HG03354 (cell line): ENCODE data around the gene LYPD5.
A peak's percentile ranks its signal among the peaks of the same experiment; 100 is the strongest.
"Not testable (repeated sequence)": the region's sequence is repeated elsewhere in the genome, so short reads cannot be mapped to it uniquely, and the experiment has no call there.

Experiments
- ATAC-seq: cut with Tn5 transposase; IDR thresholded peaks from one replicate; pipeline ENCODE4 v1.9.1; 2021; ENCODE audit warnings: mild to moderate bottlenecking; ENCODE audit not compliant: unreplicated experiment, poor library complexity, severe bottlenecking

Gene LYPD5

DNA sequence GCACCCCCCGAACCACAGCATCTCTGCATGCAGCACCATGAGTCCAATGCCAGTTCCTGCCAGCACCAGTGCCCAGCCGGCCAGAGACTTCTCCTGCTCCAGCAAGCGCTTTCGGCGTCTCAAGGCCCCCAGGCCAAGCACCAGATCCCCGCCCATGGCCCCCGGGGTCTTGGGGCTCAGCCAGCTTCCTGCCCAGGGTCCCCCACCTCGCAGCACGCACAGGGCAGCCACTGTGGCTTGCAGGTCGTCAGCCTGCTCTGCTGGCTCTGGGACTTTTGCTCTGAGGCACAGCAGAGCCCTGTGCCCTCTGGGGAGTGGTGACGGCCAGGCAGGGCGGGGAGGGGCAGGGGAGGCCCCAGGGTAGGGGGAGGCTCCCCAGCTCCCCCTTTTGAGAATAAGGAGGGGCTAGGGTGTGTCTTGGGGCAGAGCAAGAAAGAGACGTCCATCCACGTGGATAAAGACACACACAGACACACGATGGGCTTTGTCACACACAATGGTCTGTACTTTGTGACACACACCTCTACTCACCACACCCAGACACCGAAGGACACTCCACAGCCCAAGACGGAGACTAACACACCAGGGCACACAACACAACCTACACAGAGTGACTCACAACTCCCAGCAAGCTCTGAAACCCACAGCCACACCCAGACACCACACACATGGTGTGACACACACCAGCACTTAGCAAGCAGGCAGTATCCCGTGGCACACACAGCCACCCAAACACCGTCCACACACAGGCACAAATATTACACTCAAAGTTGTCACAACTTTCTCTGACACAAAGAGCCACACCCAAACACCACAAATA lies 21.3 kb downstream of the LYPD5 start, which contains the start of gene KCNN4:
TSS of gene KCNN4 (minus strand) at position 268 of the 820 bp plus-strand sequence. CDS start at position 156, 112 bp downstream.
- peak; percentile 36 for ATAC-seq

DNA sequence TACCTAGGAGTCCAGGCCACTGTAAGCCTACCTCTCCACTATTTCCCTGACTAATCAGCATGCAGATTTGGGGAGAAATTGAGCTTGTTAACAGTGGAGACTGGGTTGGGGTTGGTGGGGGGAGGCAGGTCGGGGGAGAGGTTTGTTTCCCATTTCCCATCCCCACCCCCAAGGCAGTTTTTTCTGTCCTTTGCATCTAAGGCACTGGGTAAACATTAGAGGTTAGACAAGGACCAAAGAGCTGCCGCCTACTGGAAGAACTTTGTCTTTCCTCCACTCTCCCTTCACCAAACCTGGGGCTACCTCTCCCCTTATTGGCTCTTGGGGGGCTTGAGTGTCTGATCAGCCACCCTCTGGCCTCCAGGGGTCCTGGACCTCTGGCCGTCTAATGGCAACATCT lies 22.4 kb downstream of the LYPD5 start:
- no peak for ATAC-seq

DNA sequence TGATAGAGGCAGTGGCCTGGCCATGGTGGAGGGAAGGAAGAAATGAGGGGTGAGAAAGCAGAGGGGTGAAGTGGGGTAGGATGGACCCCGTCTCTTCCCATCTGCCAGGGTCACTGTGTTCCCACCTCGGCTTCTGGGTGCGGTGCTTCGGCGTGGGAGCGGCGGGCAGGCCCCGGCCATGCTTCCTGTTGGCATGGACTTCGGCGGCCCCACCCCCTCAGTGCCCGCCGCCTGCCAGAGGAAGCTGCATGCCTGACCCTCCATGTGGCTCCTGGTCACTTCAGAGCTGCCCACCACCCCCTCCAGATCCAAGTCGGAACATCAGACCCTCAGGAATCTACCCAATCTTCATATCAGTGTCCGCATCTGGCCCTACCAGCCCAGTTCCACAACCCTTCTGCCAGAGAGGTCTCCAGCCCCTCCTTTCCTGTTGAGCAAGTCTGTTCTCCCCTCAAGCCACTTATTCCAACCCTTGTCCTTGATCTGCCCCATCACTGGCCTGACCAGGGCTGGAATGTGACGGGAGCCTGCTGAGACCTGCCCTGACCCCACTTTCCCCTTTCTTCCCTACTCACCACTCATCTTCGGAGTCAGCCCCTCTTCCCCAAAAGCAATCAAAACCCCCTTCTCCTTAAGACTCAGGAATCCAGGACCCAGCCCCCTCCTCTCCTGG lies 23.0 kb downstream of the LYPD5 start:
- no peak for ATAC-seq

DNA sequence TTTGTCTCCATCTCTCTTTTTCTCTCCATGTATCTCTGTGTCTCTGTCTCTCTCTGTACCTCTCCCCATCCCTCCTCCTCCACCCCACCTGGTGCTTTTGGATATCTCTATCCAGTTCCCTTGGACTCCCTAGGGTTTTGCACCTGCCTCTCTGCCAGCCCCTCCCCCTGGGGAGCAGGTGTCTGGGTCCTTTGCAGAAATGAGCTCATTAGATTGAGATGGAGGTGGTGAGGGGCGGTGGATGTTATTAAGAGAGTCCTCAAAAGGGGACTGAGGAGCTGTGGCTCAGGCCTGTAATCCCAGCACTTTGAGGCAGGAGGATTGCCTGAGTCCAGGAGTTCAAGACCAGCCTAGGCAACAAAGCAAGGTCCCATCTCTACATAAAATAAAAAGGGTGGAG lies 23.6 kb downstream of the LYPD5 start:
- ATAC-seq, result no peak

DNA sequence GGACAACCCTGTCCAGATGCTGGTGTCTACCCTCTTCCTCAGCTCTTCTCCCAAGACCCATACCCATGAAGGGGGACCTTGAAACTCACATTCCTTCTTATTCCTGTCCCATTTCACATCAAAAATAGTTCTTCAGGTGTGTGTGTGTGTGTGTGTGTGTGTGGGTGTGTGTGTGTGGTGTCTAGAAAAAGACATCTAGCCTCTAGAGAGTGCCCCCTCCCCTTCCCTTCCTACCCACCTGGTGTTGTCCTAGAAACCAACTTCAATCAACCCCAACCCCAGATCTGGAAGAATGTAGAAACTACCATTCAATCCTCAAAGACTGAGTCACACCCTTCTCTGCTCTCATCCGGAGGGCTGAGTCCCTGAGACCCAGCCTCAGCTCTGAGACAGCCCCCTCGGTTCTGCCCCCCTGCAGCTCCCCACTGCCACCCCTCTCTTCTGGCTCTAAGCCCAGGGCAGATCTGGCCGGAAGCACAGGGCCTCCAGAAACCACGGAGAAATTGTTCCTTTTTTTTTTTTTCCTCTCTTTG lies 25.0 kb downstream of the LYPD5 start:
- no peak for ATAC-seq

DNA sequence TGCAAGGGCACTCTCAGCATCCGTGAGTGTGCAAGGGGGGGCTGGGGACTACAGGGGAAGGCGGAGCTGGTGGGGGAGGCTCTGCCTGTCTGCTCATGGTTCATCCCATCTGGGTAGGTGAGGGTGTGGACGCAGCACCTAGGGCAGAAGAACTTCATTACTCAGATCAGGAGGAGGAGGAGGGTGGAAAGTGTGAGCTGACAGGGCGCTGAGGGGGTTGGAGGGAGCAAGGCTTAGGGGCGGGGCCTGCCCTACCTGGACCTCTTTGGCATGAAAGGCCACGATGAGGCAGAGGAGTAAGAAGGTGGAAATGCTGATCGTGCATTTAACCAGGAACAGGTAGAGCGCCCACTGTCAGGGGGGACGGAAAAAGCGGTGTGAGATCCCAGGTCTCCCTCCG lies 26.0 kb downstream of the LYPD5 start:
- no peak for ATAC-seq

DNA sequence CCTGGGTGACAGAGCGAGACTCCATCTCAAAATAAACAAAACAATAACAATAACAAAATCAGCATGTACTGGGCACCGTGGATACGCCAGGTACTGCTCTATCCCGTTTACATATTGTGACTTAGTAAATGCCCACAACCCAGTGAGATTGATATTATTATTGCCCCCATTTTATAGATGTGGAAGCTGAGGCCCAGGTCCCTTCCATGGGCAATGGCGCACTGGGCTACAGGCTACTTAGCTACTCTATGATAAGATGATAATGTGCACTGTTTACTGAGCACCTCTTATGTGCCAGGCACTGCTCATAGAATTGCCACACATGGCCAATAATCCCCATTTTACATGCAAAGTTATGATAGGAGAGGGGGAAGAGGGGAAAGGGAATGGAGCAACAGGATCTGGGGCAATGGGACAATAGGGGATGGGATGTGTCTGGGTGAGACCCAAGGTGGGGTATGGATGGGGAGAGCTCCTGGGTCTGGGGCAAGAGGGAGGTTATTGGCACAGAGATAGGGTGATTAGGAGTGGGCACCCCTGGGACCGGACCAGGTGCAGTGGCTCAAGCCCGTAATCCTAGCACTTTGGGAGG lies 26.9 kb downstream of the LYPD5 start:
- no peak for ATAC-seq

DNA sequence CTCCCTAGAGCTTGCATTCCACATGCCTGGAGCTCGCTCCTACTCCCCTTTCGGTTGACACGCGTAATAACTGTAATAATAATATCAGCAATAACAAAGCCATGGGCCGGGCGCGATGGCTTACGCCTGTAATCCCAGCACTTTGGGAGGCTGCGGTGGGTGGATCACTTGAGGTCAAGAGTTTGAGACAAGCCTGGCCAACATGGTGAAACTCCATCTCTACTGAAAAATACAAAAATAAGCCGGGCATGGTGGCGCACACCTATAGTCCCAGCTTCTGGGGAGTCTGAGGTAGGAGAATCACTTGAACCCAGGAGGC lies 27.3 kb downstream of the LYPD5 start:
- not testable (repeated sequence) for ATAC-seq

DNA sequence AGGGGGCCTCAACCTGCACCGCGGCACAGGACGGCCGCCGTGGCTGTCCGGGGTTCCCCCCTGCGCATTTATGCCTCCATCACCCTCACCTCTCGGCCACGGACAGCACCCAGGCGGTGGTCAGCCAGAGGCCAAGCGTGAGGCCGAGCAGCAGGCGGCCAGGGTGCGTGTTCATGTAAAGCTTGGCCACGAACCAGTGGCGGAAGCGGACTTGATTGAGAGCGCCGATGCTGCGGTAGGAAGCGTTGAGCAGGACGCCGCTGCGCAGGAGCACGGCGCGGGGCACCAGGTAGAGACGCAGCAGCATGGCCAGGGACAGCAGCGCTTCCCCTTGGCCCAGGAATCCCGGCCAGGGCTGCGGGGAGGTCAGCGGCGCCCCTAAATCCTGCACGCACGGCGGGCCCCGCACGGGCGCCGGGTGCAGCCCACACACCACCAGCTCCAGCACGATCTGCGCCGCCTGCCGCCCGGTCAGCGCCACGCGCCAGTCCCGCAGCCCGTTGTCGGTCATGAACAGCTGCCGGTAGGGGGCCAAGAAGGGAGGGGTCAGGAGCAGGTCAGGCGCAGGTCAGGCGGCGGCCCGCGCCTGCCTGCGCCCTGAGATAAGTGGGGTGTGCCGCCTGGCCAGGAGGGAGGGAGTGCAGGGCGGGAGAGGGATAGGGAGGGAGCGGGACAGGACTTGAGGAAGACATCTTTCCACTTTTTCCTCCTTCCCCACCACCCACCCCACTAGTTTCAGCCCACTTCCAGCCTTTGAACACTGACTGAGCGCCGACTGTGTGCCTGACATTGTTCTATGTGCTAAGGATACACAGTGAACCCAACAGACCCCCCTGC lies 27.9 kb downstream of the LYPD5 start:
- ATAC-seq, result no peak

DNA sequence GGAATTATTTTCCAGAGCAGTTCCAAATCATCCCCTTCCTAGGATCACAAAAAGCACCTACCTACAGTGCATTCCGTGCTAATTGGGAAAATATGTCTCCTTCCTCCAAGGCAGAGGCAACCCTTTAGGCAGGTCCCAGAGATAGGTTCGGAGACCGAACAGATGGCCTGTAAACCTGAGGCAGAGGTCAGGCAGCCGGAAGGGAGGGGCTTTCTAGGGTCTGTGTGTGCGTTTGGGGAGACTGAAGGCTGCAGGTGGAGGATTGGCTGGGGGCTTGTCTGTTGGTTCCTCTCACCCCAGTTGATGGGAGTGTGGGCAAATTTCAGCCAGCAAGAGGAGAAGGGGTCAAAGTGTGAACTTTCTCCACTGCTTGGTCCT lies 28.5 kb downstream of the LYPD5 start:
- no peak for ATAC-seq

DNA sequence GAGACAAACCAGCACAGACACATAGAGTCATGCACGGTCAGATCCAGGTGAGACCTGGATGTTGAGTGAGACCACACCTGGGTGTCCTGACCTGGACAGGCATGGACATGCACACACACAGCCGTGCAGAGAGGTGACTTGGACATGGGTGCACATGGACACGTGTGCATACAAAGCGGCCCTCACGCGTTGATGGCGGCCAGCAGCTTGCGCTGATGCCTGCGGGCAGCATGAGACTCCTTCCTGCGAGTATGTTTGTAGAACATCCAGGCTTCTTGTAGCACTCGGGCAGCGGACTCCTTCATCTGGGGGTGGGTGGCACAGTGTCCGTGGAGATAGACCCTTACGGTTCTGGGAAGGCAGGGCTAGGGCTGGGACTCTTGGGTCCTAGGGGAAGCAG lies 33.0 kb downstream of the LYPD5 start:
- ATAC-seq, result no peak

DNA sequence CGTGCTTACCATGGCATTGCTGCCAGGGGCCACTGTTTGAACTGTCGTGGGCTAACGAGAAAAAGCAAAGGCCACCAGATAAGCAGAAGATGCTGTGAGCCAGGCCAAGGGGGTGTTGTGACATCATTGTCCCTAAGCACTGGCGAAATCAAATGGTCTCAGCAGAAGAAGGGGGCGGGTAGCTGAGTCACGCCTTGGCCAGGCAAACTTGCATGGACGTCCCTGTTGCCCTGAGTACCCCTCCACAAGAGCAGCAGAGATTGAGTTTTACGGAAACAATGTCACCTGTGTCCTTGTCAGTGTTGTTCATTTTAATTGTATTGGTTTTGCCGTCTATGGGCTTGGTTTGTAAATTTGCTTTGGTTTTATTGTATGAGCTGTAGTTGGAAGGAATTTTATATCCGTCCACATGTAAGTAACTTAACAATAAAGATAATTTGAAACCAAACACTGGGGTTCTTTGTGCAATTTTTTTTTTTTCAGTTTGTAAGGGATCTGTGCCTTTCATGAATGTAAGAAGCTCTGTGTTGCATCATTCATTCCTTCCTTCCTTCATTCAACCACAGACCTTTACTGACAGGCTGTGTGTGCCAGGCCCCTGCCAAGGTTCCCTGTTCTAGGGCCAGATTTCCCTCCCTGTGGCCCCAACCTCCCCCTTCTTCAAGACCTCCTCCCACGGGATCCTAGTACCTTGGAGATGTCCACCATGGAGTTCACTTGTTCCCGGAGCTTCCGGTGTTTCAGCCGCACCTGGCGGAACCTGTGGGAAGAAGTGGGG lies 33.8 kb downstream of the LYPD5 start:
- ATAC-seq, result no peak

DNA sequence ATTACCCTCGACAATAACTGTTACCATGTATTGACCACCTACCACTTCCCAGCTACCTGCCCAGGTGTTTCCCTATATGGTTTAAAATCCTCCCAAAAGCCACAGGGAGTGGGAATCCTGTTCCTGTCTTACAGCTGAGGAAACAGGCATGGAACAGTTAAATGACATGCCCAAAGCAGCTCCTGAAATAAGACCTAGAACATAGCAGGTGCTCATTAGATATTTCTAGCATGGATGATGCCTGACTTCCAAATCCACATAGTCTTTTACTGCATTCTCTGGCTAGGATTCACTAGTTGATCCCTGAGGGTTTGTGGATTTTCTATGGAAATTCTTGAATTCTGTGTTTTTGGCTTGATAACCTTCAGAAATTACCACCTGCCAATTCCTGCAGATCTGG lies 34.4 kb downstream of the LYPD5 start:
- no peak for ATAC-seq

DNA sequence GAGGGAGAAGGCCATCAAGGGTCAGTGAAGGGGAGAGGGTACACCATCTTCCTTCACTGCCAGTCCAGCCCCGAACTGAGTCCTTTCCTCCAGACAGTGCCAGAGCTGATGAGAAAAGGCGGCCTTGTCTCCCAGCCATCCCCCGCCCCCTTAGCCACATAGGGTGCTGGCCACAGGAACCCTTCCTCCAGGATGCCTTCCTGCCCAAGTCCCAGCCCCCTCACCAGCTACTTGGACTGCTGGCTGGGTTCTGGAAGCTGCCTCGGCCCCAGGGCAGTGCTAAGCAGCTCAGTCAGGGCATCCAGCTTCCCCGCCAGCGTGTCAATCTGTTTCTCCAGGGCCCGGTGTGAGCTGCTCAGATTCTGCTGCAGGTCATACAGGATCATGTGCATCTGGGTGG lies 34.9 kb downstream of the LYPD5 start:
- no peak for ATAC-seq

DNA sequence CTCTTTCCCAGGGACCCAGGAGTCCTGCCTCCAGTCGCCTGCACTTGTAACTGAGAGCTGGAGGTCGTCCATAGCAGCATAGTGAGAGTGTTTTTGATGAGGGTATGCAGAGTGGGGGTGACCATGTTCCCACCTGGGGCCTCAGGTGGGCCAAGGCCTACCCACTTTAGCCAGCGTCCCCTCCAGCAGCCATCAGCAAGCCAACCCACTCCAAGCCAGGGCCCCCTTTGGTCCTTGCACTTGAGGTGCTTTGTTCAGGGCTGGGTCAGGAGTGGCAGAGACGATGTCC lies 35.5 kb downstream of the LYPD5 start:
- no peak for ATAC-seq

DNA sequence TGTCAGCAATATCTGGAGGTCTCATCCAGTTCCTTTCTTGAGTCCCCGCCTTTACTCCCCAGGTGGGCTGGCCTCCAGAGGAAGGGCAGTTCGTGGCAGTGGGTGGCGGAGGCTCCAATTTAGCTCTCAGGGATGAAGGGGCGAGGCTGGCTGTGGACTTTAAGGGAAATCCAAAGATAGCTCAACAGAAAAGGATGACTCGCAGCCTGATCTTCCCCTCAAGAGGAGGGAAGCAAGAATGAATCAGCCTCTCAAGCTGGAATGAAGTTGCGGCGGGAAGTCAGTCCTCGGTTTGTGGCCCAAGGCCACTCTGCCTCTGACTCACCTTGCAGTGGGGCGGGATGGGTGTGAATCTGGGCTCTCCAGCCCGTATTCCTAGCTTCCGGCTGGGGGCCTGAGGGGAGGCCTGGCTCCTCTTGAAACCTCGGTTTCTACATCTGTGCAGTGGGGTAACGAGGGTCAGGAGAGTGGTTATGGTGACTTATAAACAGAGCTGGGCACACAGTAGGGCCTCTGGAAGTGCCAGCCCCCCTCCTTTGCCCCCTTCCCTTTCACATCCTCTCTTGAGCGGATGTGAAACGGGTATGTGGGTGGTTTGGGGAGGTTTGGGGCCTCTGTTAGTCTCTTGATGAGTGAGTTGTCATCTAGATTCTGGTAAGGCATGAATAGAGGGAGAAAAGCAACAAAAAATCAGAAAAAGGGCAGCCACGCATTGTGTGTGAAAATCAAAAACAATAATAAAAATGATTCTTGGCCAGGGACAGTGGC lies 37.0 kb downstream of the LYPD5 start:
- peak; percentile 76 for ATAC-seq

DNA sequence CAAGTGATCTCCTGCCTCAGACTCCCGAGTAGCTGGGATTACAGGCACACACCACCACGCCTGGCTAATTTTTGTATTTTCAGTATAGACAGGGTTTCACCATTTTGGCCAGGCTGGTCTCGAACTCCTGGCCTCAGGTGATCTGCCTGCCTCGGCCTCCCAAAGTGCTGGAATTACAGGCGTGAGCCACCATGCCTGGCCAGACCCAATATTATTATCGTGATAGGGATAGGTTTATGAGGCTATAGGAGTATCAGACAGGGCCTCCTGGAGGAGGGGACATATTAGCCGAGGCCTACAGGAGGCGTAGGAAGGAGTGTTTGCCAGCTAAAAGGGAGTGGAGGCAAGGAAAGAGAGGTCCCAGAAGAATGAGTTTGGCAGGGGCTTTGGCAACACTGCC lies 37.6 kb downstream of the LYPD5 start:
- ATAC-seq, result not testable (repeated sequence)

DNA sequence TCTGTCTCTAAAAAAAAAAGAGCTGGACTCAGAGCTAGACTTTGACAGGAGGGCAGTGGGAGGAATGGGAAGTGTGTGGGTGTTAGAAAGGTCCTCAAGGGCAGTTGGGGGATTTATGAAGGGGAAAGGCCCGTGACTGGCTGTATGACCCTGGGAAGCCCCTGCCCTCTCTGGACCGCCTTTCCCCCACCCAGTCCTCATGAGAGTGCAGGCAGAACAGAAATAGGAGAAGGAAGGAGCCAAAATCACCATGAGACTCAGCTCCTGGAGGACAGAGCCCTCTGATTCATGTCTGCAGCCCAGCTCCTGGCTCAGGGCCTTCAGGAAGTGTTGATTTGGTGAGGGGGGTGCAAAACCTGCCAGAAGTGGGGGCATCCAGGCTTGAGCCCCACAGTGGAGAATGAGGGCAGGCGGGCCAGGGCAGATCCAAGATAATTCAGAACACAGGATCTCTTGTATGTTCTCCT lies 38.7 kb downstream of the LYPD5 start:
- ATAC-seq, result no peak

DNA sequence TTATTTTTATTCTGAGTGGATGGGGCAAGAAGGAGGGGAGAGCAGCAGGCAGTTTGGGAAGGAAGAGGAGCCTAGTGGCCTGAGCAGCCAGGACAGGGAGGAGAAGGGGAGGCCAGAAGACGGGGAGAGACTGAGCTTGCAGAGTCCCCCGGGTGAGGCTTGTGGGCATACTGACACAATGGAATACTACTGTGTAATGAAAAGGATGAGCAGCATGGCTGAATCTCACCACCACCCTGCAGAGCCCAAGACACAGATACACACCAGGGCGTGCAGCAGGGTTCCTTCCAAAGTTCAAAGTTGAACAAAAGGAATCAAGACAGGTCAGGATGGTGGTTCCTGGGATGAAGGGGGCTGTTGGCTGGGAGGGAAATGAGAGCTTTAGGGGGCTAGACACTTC lies 39.4 kb downstream of the LYPD5 start:
- ATAC-seq, result no peak
